Neuronal stem cell (in vitro differentiated cells): ENCODE measurements around the gene SCAF4. TPM values are rescaled to one million over a fixed set of nuclear protein-coding genes. Genes with fewer than 3 reads are reported as not detected.

ENCODE experiments used
- DNase-seq: peaks from one replicate; pipeline ENCODE4 v3.0.0-alpha.2; 2013; ENCODE audit warnings: low spot score
- H2AFZ ChIP-seq: one replicate; pipeline ENCODE4 v1.6.1; 2013; ENCODE audit warnings: mild to moderate bottlenecking, low read length, inconsistent platforms
- H2AK5ac ChIP-seq: 2 replicates; pipeline ENCODE4 v1.6.1; 2013; ENCODE audit warnings: low read depth, mild to moderate bottlenecking, inconsistent platforms, low read length, moderate library complexity, mixed read lengths
- H2BK120ac ChIP-seq: 2 replicates; pipeline ENCODE4 v1.6.1; 2013; ENCODE audit warnings: low read depth, mild to moderate bottlenecking, inconsistent platforms, low read length, moderate library complexity, mixed read lengths
- H2BK12ac ChIP-seq: one replicate; pipeline ENCODE4 v1.6.1; 2013; ENCODE audit warnings: low read length, inconsistent platforms
- H2BK15ac ChIP-seq: 2 replicates; pipeline ENCODE4 v1.6.1; 2013; ENCODE audit warnings: mild to moderate bottlenecking, low read length, inconsistent platforms, mixed read lengths
- H2BK5ac ChIP-seq: one replicate; pipeline ENCODE4 v1.6.1; 2013; ENCODE audit warnings: inconsistent platforms, mild to moderate bottlenecking, low read length, moderate library complexity
- H3K14ac ChIP-seq: one replicate; pipeline ENCODE4 v1.6.1; 2013; ENCODE audit warnings: low read length, inconsistent platforms
- H3K18ac ChIP-seq: 2 replicates; pipeline ENCODE4 v1.6.1; 2013; ENCODE audit warnings: low read length, inconsistent platforms
- H3K23ac ChIP-seq: 2 replicates; pipeline ENCODE4 v1.6.1; 2013; ENCODE audit warnings: low read depth, mild to moderate bottlenecking, mixed read lengths, low read length, inconsistent platforms; ENCODE audit not compliant: poor library complexity
- H3K27ac ChIP-seq: replicated peaks from 3 replicates; pipeline ENCODE4 v1.5.1; 2013; ENCODE audit warnings: low read length, inconsistent platforms
- H3K27me3 ChIP-seq, 3 experiments: 2 replicates each; pipeline ENCODE4 v1.6.1; 2013; ENCODE audit warnings: low read length in 3 of 3, mild to moderate bottlenecking in 2 of 3, inconsistent platforms in 1 of 3, low read depth in 1 of 3, mixed read lengths in 1 of 3, moderate library complexity in 1 of 3; ENCODE audit not compliant: control insufficient read depth in 3 of 3, insufficient read depth in 3 of 3
- H3K36me3 ChIP-seq, 2 donors: replicated peaks in 1 of 2; 2 replicates each; pipeline ENCODE4 v1.6.1; 2013; ENCODE audit warnings: low read length in 2 of 2; ENCODE audit not compliant: control insufficient read depth in 2 of 2, insufficient read depth in 2 of 2
- H3K4ac ChIP-seq: 2 replicates; pipeline ENCODE4 v1.6.1; 2013; ENCODE audit warnings: inconsistent platforms, mild to moderate bottlenecking, low read length, moderate library complexity
- H3K4me1 ChIP-seq, 2 donors: 1 replicate in 1 of 2; 2 replicates in 1 of 2; pipeline ENCODE4 v1.6.1; 2013; ENCODE audit warnings: low read length in 2 of 2, low read depth in 1 of 2; ENCODE audit not compliant: control insufficient read depth in 2 of 2, insufficient read depth in 1 of 2
- H3K4me2 ChIP-seq: one replicate; pipeline ENCODE4 v1.6.1; 2013; ENCODE audit warnings: mild to moderate bottlenecking, low read length, inconsistent platforms; ENCODE audit not compliant: insufficient read depth, poor library complexity, severe bottlenecking
- H3K4me3 ChIP-seq, 2 donors: 2 replicates each; pipeline ENCODE4 v1.5.1; 2013; ENCODE audit warnings: low read length in 2 of 2, mild to moderate bottlenecking in 2 of 2, inconsistent platforms in 1 of 2, moderate library complexity in 1 of 2
- H3K79me1 ChIP-seq: one replicate; pipeline ENCODE4 v1.6.1; 2013; ENCODE audit warnings: low read depth, mild to moderate bottlenecking, inconsistent platforms, low read length, moderate library complexity
- H3K9ac ChIP-seq: one replicate; pipeline ENCODE4 v1.6.1; 2013; ENCODE audit warnings: mild to moderate bottlenecking, low read depth, low read length, inconsistent platforms; ENCODE audit not compliant: poor library complexity
- H3K9me3 ChIP-seq, 2 donors: replicated peaks in 1 of 2; 2 replicates each; pipeline versions ENCODE3 to v1.6.1; 2013; ENCODE audit warnings: low read length in 2 of 2, mild to moderate bottlenecking in 2 of 2, inconsistent platforms in 1 of 2, low read depth in 1 of 2, mixed read lengths in 1 of 2, moderate library complexity in 1 of 2; ENCODE audit not compliant: control insufficient read depth in 2 of 2, insufficient read depth in 1 of 2
- H4K8ac ChIP-seq: one replicate; pipeline ENCODE4 v1.6.1; 2013; ENCODE audit warnings: low read depth, mild to moderate bottlenecking, inconsistent platforms, low read length, moderate library complexity
- H4K91ac ChIP-seq: one replicate; pipeline ENCODE4 v1.6.1; 2013; ENCODE audit warnings: low read length, low read depth, mild to moderate bottlenecking, inconsistent platforms; ENCODE audit not compliant: poor library complexity
- WGBS, 2 donors: extraction: QIAGEN DNeasy Blood & Tissue Kit; methylation state at CpG; one replicate each; pipeline ENCODE4 v1.1.7; 2013; ENCODE audit warnings: missing lambda C conversion rate in 2 of 2, mixed read lengths in 1 of 2; ENCODE audit not compliant: insufficient read length in 2 of 2, insufficient replicate concordance in 1 of 2; ENCODE audit errors: extremely low coverage in 2 of 2; 5-methylcytosine and 5-hydroxymethylcytosine counted together
- small RNA-seq: library from polyadenylated mRNA; stranded (forward); fragments of <200 nt; extraction: miRNeasy Mini kit (QIAGEN cat#:217004); gene quantifications from one replicate; pipeline ENCODE3, GENCODE V24; 2013; ENCODE audit not compliant: insufficient read depth

The SCAF4 gene

GRCh38 chr21:31623664-31624063 is 108.3 kb downstream of the SCAF4 start:
- Histone ChIP-seq H3K9ac (no peak overlapping the region), H3K23ac (no peak overlapping the region), H3K27ac (no peak overlapping the region), H4K8ac (no peak overlapping the region), H3K4me1 (no peaks in the 10 kb centered on the region), H3K14ac (no peak overlapping the region), H3K79me1 (no peaks in the 10 kb centered on the region), H2BK15ac (no peak overlapping the region), H3K4ac (no peak overlapping the region), H2BK12ac (no peak overlapping the region), H2AK5ac (no peak overlapping the region), H3K9me3 (no peaks in the 10 kb centered on the region), H3K4me3 (no peak overlapping the region), H3K27me3 (no peaks in the 10 kb centered on the region), H2AFZ (no peak overlapping the region), H3K4me2 (no peak overlapping the region), H3K36me3 (no peaks in the 10 kb centered on the region), H2BK5ac (no peak overlapping the region), H4K91ac (no peak overlapping the region), H3K18ac (no peak overlapping the region), H2BK120ac (no peak overlapping the region)
- DNase-seq, result no peak
- no CpG with 5 or more reads among the region's 6 CpGs for WGBS, 2 donors

GRCh38 chr21:31622397-31622796 is 109.5 kb downstream of the SCAF4 start:
- H3K27me3 ChIP-seq, result no peaks in the 10 kb centered on the region
- H3K36me3 ChIP-seq, result no peaks in the 10 kb centered on the region
- no peak overlapping the region for H3K4ac ChIP-seq
- H2BK12ac ChIP-seq, result no peak overlapping the region
- H3K9ac ChIP-seq, result no peak overlapping the region
- no peak overlapping the region for H2BK120ac ChIP-seq
- no peak overlapping the region for H3K4me3 ChIP-seq
- H4K8ac ChIP-seq, result no peak overlapping the region
- H2BK5ac ChIP-seq, result no peak overlapping the region
- no peak overlapping the region for H4K91ac ChIP-seq
- no peak overlapping the region for H3K4me2 ChIP-seq
- H3K79me1 ChIP-seq, result no peaks in the 10 kb centered on the region
- no peak overlapping the region for H2AFZ ChIP-seq
- WGBS, 2 donors, result no CpG with 5 or more reads among the region's 3 CpGs
- H3K9me3 ChIP-seq, result no peaks in the 10 kb centered on the region
- DNase-seq, result no peak
- H3K14ac ChIP-seq, result no peak overlapping the region
- no peak overlapping the region for H2BK15ac ChIP-seq
- H2AK5ac ChIP-seq, result no peak overlapping the region
- no peak overlapping the region for H3K27ac ChIP-seq
- no peaks in the 10 kb centered on the region for H3K4me1 ChIP-seq
- H3K18ac ChIP-seq, result no peak overlapping the region
- H3K23ac ChIP-seq, result no peak overlapping the region

Small RNA genes within 50 kb of the gene (small RNA-seq; reads per million reads assigned to genes)
- not detected for gene RF01241
